IPS-18c (cell line): Measurements from ENCODE around the gene PPID.
"Not testable (repeated sequence)": the region's sequence is repeated elsewhere in the genome, so short reads cannot be mapped to it uniquely, and the experiment has no call there.

Source experiments
- H3K4me3 ChIP-seq: 2 replicates; pipeline ENCODE4 v1.7.0; 2013; ENCODE audit warnings: low read depth, mild to moderate bottlenecking, low read length, moderate library complexity; ENCODE audit not compliant: insufficient read depth
- H3K9me3 ChIP-seq: one replicate; pipeline ENCODE4 v1.6.1; 2013; ENCODE audit warnings: mild to moderate bottlenecking, low read length, moderate library complexity; ENCODE audit not compliant: control insufficient read depth, insufficient read depth

PPID gene

GRCh38 chr4:158746537-158746936 lies 23.3 kb upstream of the PPID start:
- not testable (repeated sequence) for H3K4me3 ChIP-seq, H3K9me3 ChIP-seq

GRCh38 chr4:158741326-158742021 lies 18.3 kb upstream of the PPID start:
- no peaks in the 10 kb centered on the region for H3K9me3 ChIP-seq

GRCh38 chr4:158739600-158739999 lies 16.4 kb upstream of the PPID start:
- Histone ChIP-seq H3K9me3 (no peaks in the 10 kb centered on the region), H3K4me3 (no peak overlapping the region)

More at GRCh38 chr4:158741326-158742021, 18.3 kb upstream of the PPID start:
- H3K4me3 ChIP-seq: no peak overlapping the region

- no peak overlapping the region for H3K4me3 ChIP-seq
- H3K9me3 ChIP-seq: no peaks in the 10 kb centered on the region
Measured at GRCh38 chr4:158738866-158739265, 15.7 kb upstream of the PPID start.

- Histone ChIP-seq H3K9me3 (no peaks in the 10 kb centered on the region), H3K4me3 (no peak overlapping the region)
Measured at GRCh38 chr4:158729716-158730559, 6.7 kb upstream of the PPID start.

- Histone ChIP-seq H3K4me3 (no peak overlapping the region), H3K9me3 (no peaks in the 10 kb centered on the region)
Measured at GRCh38 chr4:158728236-158728635, 5.0 kb upstream of the PPID start.

GRCh38 chr4:158726633-158727032 lies 3.4 kb upstream of the PPID start:
- H3K4me3 ChIP-seq: no peak overlapping the region
- no peaks in the 10 kb centered on the region for H3K9me3 ChIP-seq

- H3K9me3 ChIP-seq: no peaks in the 10 kb centered on the region
- H3K4me3 ChIP-seq: no peak overlapping the region
Measured at GRCh38 chr4:158724637-158725036, 1.4 kb upstream of the PPID start.

- Histone ChIP-seq H3K4me3 (peak overlapping the region; percentile 86), H3K9me3 (no peaks in the 10 kb centered on the region)
Measured at GRCh38 chr4:158722291-158722916, 792 bp downstream of the PPID start.

- Histone ChIP-seq H3K9me3 (no peaks in the 10 kb centered on the region), H3K4me3 (no peak overlapping the region)
Measured at GRCh38 chr4:158721680-158722079, 1.5 kb downstream of the PPID start.

GRCh38 chr4:158715802-158716201 lies 7.4 kb downstream of the PPID start:
- Histone ChIP-seq H3K9me3 (no peaks in the 10 kb centered on the region), H3K4me3 (no peak overlapping the region)

- no peaks in the 10 kb centered on the region for H3K9me3 ChIP-seq
- H3K4me3 ChIP-seq: no peak overlapping the region
Measured at GRCh38 chr4:158714937-158715336, 8.3 kb downstream of the PPID start.

- not testable (repeated sequence) for H3K4me3 ChIP-seq, H3K9me3 ChIP-seq
Measured at GRCh38 chr4:158712622-158713021, 10.6 kb downstream of the PPID start.

- no peak overlapping the region for H3K4me3 ChIP-seq
- no peaks in the 10 kb centered on the region for H3K9me3 ChIP-seq
Measured at GRCh38 chr4:158710814-158711213, 12.4 kb downstream of the PPID start.

GRCh38 chr4:158704274-158704673 lies 18.9 kb downstream of the PPID start:
- H3K9me3 ChIP-seq: no peaks in the 10 kb centered on the region
- no peak overlapping the region for H3K4me3 ChIP-seq

- no peaks in the 10 kb centered on the region for H3K9me3 ChIP-seq
- no peak overlapping the region for H3K4me3 ChIP-seq
Measured at GRCh38 chr4:158688813-158689212, 34.4 kb downstream of the PPID start.

- H3K9me3 ChIP-seq: no peaks in the 10 kb centered on the region
Measured at GRCh38 chr4:158682066-158682465, 41.1 kb downstream of the PPID start.

GRCh38 chr4:158681629-158682028 lies 41.6 kb downstream of the PPID start:
- no peak overlapping the region for H3K4me3 ChIP-seq
- no peaks in the 10 kb centered on the region for H3K9me3 ChIP-seq

More at GRCh38 chr4:158682066-158682465, 41.1 kb downstream of the PPID start:
- no peak overlapping the region for H3K4me3 ChIP-seq
